ENCODE results near the gene PAX3. TPM values are rescaled to one million over a fixed set of nuclear protein-coding genes. Genes with fewer than 3 reads are reported as not detected.
A peak's percentile ranks its signal among the peaks of the same experiment; 100 is the strongest.

The PAX3 gene
- total RNA-seq, 1 experiment from 2014 or later = not detected

DNA sequence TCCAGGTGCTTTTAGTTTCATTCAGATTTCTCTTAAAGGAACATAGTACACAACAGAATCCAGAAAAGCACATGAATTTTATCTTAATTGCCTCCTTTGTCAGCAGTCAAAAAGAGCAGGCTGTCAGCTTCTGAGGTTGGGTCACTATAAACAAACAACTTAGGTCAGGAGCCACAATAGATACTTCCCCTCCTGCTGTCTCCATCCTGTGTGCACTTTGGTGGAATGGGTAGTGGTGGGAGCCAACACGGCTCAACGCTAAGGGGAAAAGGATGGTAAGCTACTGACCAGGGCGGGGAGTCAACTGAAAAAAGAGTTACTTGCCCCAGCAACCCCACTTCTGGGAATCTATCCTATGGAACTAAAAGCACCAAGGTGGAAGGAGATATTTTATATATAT lies 121.9 kb downstream of the PAX3 start:
- POLR2A ChIA-PET (ENCODE audit: unreplicated experiment) = interaction anchor here (0.6 kb wide), 1 partner anchor 576 kb away, joined by 7 read pairs; no protein-coding TSS in a partner anchor
- H3K9me3 ChIP-seq (ENCODE audit: insufficient read depth, low read depth) = no peaks in the 10 kb centered on the region
- DNase-seq = no peak
- H4K20me1 ChIP-seq (ENCODE audit: insufficient read depth) = no peaks in the 10 kb centered on the region
- H3K79me2 ChIP-seq (ENCODE audit: low read depth) = no peaks in the 10 kb centered on the region
- no peaks in the 10 kb centered on the region for H3K9me2 ChIP-seq (ENCODE audit: insufficient read depth)
- no peaks in the 10 kb centered on the region for H3K4me1 ChIP-seq (replicated peaks; ENCODE audit: insufficient read depth)
- CTCF ChIA-PET = no interaction called here
- no peak overlapping the region for H3K27ac ChIP-seq
- no peaks in the 10 kb centered on the region for H3K36me3 ChIP-seq (ENCODE audit: low read depth)
- peaks cover 37% of the 10 kb centered on the region for H3K27me3 ChIP-seq (ENCODE audit: insufficient read depth, low read depth)
- no peak overlapping the region for H2AFZ ChIP-seq
- intact Hi-C loops (cut with micrococcal nuclease; ENCODE audit: unreplicated experiment) = no loop called here
- H3K4me2 ChIP-seq = no peak overlapping the region
- BruUV-seq (replicated peaks) = no TSS peak
- TF ChIP-seq CTCF (conservative IDR thresholded peaks at IDR 0.05) = no peak
- no peak for TF ChIP-seq EZH2 (IDR thresholded peaks at IDR 0.05; ENCODE audit: low read depth)
- no peak overlapping the region for H3K4me3 ChIP-seq
- no peaks in the 10 kb centered on the region for H3F3A ChIP-seq (ENCODE audit: insufficient read depth, low read depth)

DNA sequence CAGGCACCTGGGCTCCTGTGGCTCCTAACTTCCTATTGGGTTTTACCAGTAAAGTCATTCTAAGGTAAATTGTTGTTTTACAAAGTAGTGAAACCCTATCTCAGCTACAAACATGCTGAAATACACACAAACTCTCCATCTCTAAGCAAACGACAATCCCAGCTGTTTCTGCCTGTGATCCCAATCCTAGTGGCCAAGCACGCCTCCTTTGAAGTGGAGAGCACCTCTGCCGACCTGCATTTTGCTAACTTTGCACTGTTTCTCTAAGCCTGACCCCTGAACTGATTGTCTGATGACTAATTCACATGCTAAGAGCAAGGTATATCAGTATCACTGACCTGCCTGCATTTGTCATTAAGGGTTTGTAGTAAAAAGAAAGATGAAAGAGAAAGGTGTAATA lies 124.3 kb downstream of the PAX3 start:
- Histone ChIP-seq H2AFZ (peak overlapping the region; percentile 10; the same call in 1 of the 2 replicates), H3K4me1 (replicated peaks; ENCODE audit: insufficient read depth) (no peaks in the 10 kb centered on the region), H4K20me1 (ENCODE audit: insufficient read depth) (no peaks in the 10 kb centered on the region), H3K9me2 (ENCODE audit: insufficient read depth) (no peaks in the 10 kb centered on the region), H3K79me2 (ENCODE audit: low read depth) (no peaks in the 10 kb centered on the region), H3K9me3 (ENCODE audit: insufficient read depth, low read depth) (no peaks in the 10 kb centered on the region), H3K27ac (no peak overlapping the region), H3K27me3 (ENCODE audit: insufficient read depth, low read depth) (peaks cover 40% of the 10 kb centered on the region), H3K36me3 (ENCODE audit: low read depth) (no peaks in the 10 kb centered on the region), H3K4me3 (no peak overlapping the region), H3K4me2 (no peak overlapping the region), H3F3A (ENCODE audit: insufficient read depth, low read depth) (no peaks in the 10 kb centered on the region)
- intact Hi-C loops (cut with micrococcal nuclease; ENCODE audit: unreplicated experiment) = no loop called here
- BruUV-seq (replicated peaks) = no TSS peak
- ChIA-PET CTCF (no interaction called here), POLR2A (ENCODE audit: unreplicated experiment) (no interaction called here)
- no peak for DNase-seq
- no peak for TF ChIP-seq CTCF (conservative IDR thresholded peaks at IDR 0.05)
- no peak for TF ChIP-seq EZH2 (IDR thresholded peaks at IDR 0.05; ENCODE audit: low read depth)

- peaks cover 37% of the 10 kb centered on the region for H3K27me3 ChIP-seq (ENCODE audit: insufficient read depth, low read depth)
- intact Hi-C loops (cut with micrococcal nuclease; ENCODE audit: unreplicated experiment) = no loop called here
- no peaks in the 10 kb centered on the region for H4K20me1 ChIP-seq (ENCODE audit: insufficient read depth)
- no peaks in the 10 kb centered on the region for H3K4me1 ChIP-seq (replicated peaks; ENCODE audit: insufficient read depth)
- TF ChIP-seq CTCF (conservative IDR thresholded peaks at IDR 0.05) = no peak
- no peak for TF ChIP-seq EZH2 (IDR thresholded peaks at IDR 0.05; ENCODE audit: low read depth)
- CTCF ChIA-PET = no interaction called here
- no peaks in the 10 kb centered on the region for H3K9me2 ChIP-seq (ENCODE audit: insufficient read depth)
- no TSS peak for BruUV-seq (replicated peaks)
- H3K27ac ChIP-seq = no peak overlapping the region
- POLR2A ChIA-PET (ENCODE audit: unreplicated experiment) = interaction anchor here (0.6 kb wide), 1 partner anchor 278 kb away, joined by 3 read pairs; no protein-coding TSS in a partner anchor
- no peak overlapping the region for H2AFZ ChIP-seq
- DNase-seq = no peak
- H3K4me2 ChIP-seq = no peak overlapping the region
- H3K36me3 ChIP-seq (ENCODE audit: low read depth) = no peaks in the 10 kb centered on the region
- H3K9me3 ChIP-seq (ENCODE audit: insufficient read depth, low read depth) = no peaks in the 10 kb centered on the region
- no peaks in the 10 kb centered on the region for H3K79me2 ChIP-seq (ENCODE audit: low read depth)
- no peak overlapping the region for H3K4me3 ChIP-seq
- no peaks in the 10 kb centered on the region for H3F3A ChIP-seq (ENCODE audit: insufficient read depth, low read depth)
Measured at GRCh38 chr2:222169346-222169745, 129.5 kb downstream of the PAX3 start.
